Prostate gland (tissue), 2 donors: ENCODE measurements around the gene GPR183. TPM values are rescaled to one million over a fixed set of nuclear protein-coding genes. Genes with fewer than 3 reads are reported as not detected.

Experiments used
- DNase-seq: peaks from one replicate; pipeline ENCODE4 v3.0.0-alpha.2; 2019; ENCODE audit warnings: low spot score
- H3K27ac ChIP-seq, 2 donors: fragments of 200-600 bp; sonication (generic); 2 replicates each; pipeline ENCODE4 v1.5.1; 2017 to 2019
- H3K27me3 ChIP-seq: fragments of 200-600 bp; sonication (generic); replicated peaks from 2 replicates; pipeline ENCODE4 v1.5.1; 2019; ENCODE audit not compliant: insufficient read depth
- H3K36me3 ChIP-seq, 2 donors: fragments of 200-600 bp; sonication (generic); 1 replicate in 1 of 2; 2 replicates in 1 of 2; pipeline versions ENCODE4 v1.5.1 to v1.8.1; 2017 to 2019
- H3K4me1 ChIP-seq: fragments of 200-600 bp; sonication (generic); replicated peaks from 2 replicates; pipeline ENCODE4 v1.5.1; 2019
- H3K4me3 ChIP-seq, 2 donors: fragments of 200-600 bp; sonication (generic); 2 replicates each; pipeline ENCODE4 v1.5.1; 2017 to 2019
- H3K9me3 ChIP-seq: fragments of 200-600 bp; sonication (generic); 2 replicates; pipeline ENCODE4 v1.5.1; 2017
- POLR2A ChIP-seq: fragments of 450-650 bp; IDR thresholded peaks from one replicate; pipeline ENCODE4 v1.6.1; 2016; ENCODE audit warnings: antibody characterized with exemption, mild to moderate bottlenecking
- POLR2AphosphoS5 ChIP-seq: sonication (generic); formaldehyde crosslinking; IDR thresholded peaks from one replicate; pipeline ENCODE4 v1.6.1; 2017; ENCODE audit warnings: antibody characterized with exemption
- WGBS: methylation state at CpG from one replicate; pipeline ENCODE4 v1.1.5; 2018; 5-methylcytosine and 5-hydroxymethylcytosine counted together
- intact Hi-C: fragments of 100-400 bp; cut with DNase I; formaldehyde crosslinking; loops from one replicate; pipeline ENCODE4 v1.14.2; 2022
- total RNA-seq, 2 donors: library from RNA; depleted of rRNA; stranded (reverse); fragments of >200 nt; gene quantifications; one replicate each; pipeline ENCODE4 v1.1.0, GENCODE V29; 2016
- TF ChIP-seq, protein P1 (sequence below), 4 experiments: fragments of 200-600 bp in 2 of 4; fragments of 450-650 bp in 2 of 4; sonication (generic) in 2 of 4; IDR thresholded peaks; 1 replicate in 3 of 4; 2 replicates in 1 of 4; pipeline ENCODE4 v1.5.1; 2016 to 2019; ENCODE audit warnings: antibody characterized with exemption in 4 of 4, mild to moderate bottlenecking in 2 of 4, moderate library complexity in 2 of 4

GPR183 gene
- total RNA-seq, 2 donors from 2014 or later = 2.6 to 3.8 TPM

DNA sequence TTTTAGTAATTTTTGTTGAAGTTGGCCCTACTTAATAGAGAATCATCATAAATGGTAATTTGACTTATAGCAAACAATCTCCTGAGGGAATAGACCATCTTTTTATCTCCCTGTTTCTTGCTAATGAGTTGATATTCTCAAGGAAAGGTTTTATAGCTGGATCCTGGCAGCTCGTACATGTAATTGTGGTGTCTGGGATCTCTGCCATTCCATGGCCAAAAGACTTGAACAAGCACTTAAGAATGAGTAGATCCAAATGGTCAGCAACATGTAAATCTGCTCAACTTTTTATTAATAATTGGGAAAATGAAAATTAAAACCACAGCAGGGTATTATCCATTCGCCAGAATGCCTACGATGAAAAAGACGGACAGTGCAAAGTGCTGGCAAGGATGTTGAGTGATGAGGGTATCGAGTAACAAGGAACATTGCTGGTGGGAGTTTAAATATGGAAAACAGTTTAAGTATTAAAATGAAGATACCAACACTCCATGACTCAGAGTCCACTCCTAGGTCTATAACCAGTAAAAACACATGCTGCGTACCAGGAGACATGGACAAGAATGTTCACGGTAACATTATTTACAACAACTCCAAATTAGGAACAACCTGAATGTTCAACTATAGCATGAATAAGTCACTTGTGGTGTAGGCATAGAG is 43.9 kb downstream of the GPR183 start:
- Histone ChIP-seq H3K9me3 (no peaks in the 10 kb centered on the region), H3K36me3 (no peaks in the 10 kb centered on the region), H3K4me3 (no peak overlapping the region), H3K27ac (no peak overlapping the region), H3K4me1 (no peaks in the 10 kb centered on the region), H3K27me3 (no peaks in the 10 kb centered on the region)
- intact Hi-C loops = no loop called here
- WGBS = 74% methylated on average over 7 of the region's 7 CpGs
- no peak for DNase-seq
- TF ChIP-seq POLR2AphosphoS5 (no peak), POLR2A (no peak)
- TF ChIP-seq, protein P1, sequence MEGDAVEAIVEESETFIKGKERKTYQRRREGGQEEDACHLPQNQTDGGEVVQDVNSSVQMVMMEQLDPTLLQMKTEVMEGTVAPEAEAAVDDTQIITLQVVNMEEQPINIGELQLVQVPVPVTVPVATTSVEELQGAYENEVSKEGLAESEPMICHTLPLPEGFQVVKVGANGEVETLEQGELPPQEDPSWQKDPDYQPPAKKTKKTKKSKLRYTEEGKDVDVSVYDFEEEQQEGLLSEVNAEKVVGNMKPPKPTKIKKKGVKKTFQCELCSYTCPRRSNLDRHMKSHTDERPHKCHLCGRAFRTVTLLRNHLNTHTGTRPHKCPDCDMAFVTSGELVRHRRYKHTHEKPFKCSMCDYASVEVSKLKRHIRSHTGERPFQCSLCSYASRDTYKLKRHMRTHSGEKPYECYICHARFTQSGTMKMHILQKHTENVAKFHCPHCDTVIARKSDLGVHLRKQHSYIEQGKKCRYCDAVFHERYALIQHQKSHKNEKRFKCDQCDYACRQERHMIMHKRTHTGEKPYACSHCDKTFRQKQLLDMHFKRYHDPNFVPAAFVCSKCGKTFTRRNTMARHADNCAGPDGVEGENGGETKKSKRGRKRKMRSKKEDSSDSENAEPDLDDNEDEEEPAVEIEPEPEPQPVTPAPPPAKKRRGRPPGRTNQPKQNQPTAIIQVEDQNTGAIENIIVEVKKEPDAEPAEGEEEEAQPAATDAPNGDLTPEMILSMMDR (IDR thresholded peaks at IDR 0.05) = no peak

DNA sequence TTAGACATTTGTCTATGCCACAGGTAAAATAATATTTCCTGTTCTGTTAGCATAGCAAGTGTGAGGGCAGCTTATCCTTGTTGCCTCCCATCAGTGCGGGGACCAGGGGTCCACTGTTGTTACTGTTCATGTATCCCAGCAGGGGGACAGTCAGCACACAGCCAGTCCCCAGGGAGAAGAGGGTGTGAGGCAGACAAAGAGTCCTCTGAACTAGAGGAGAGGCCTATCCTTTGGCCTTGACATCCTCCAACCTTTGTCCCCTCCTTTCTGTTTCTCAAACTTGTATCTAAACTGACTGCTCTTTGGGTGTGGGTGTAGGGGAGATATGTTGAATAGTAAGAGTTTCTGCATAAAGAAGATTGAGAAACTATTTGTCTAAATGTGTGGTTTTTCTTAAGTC is 46.1 kb downstream of the GPR183 start:
- WGBS = 100% methylated on average over 1 of the region's 1 CpG
- no peaks in the 10 kb centered on the region for H3K4me1 ChIP-seq
- DNase-seq = no peak
- TF ChIP-seq, protein P1 (IDR thresholded peaks at IDR 0.05) = no peak
- H3K9me3 ChIP-seq = no peaks in the 10 kb centered on the region
- no peaks in the 10 kb centered on the region for H3K36me3 ChIP-seq
- H3K27ac ChIP-seq = no peak overlapping the region
- H3K4me3 ChIP-seq = no peak overlapping the region
- H3K27me3 ChIP-seq = no peaks in the 10 kb centered on the region
- intact Hi-C loops = no loop called here

DNA sequence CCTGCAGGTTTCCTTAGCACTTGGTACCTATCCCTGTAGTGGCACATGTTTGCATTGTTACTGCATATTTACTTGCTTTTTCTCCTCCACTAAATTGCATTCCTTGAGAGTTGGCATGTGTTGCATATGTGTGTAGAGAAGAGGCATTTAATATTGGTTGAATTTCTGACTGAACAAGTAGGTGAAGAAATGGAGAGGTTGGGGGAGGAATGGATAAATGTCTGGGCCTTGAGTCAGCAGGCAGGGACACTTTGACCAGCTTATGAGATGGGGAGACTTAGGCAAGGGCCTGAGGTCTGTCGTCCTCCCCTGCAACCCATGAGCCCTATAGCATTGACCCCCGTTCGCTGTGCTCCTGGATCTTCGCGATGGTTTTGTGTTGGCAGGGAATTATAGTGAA is 47.0 kb downstream of the GPR183 start:
- Histone ChIP-seq H3K36me3 (no peaks in the 10 kb centered on the region), H3K9me3 (no peaks in the 10 kb centered on the region), H3K4me1 (no peaks in the 10 kb centered on the region), H3K27me3 (no peaks in the 10 kb centered on the region), H3K4me3 (no peak overlapping the region), H3K27ac (no peak overlapping the region)
- no peak for DNase-seq
- 65% methylated on average over 5 of the region's 5 CpGs for WGBS
- intact Hi-C loops = no loop called here
- TF ChIP-seq POLR2A = no peak

DNA sequence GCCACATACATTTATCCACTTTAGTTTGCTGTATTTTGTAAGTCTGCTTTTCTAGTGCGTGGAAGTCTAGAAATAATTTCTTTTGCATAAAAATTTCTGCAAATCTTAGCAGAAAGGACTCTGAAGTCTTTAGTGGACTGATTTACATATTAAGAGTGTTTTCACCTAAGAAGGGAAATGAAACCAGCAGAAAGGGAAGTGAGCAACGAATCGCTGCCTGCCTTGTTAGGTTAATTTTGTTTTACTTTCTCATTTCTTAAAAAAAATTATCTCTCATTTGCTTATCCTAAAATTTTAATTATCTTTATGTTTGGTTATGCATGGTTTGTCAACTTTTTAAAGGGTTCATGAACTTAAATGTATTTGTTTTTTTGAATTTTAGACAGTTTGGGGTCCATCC is 48.3 kb downstream of the GPR183 start:
- DNase-seq = no peak
- TF ChIP-seq POLR2A (no peak), POLR2AphosphoS5 (no peak)
- TF ChIP-seq, protein P1 (IDR thresholded peaks at IDR 0.05) = no peak
- 83% methylated on average over 3 of the region's 3 CpGs for WGBS
- Histone ChIP-seq H3K4me3 (no peak overlapping the region), H3K36me3 (no peaks in the 10 kb centered on the region), H3K27ac (no peak overlapping the region), H3K4me1 (no peaks in the 10 kb centered on the region), H3K27me3 (no peaks in the 10 kb centered on the region), H3K9me3 (no peaks in the 10 kb centered on the region)
- intact Hi-C loops = no loop called here

DNA sequence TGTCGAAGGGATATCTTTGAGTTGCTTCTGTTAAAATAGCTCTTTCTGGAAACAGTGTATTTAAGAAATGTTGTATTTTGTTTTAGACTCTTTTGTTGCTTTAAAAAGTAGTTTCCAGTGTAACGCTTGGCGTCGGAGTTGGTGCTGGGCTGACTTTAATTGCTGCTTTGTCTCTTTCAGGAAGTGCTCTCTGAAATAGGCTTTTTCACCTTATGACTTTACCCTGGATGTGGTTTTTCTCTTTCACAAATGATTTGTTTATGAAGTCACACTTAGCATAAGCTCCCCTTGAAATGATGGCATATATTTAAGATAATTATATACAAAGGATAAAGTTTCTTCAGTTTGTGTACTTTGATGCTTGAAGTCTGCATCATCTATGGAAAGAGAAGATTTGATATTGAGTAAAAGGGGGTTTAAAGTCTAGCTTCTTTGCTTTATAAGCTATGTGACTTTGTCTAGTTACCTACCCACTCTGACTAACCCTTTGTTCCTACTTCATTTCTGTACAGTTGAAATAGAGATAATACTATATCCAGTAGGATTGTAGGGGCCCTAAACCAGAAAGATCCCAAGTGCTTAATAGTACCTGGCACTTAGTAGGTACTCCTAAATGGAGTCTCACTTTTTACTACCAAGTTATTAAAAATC is 48.9 kb downstream of the GPR183 start, which contains the start of gene GPR18:
GPR18 (minus strand) TSS at position 170 of the 651 bp plus-strand sequence. CDS start 2,507 bp downstream, outside the sequence.
- Histone ChIP-seq H3K36me3 (no peaks in the 10 kb centered on the region), H3K9me3 (no peaks in the 10 kb centered on the region), H3K4me1 (no peaks in the 10 kb centered on the region), H3K4me3 (no peak within 1 kb of the TSS), H3K27ac (no peak within 1 kb of the TSS), H3K27me3 (no peaks in the 10 kb centered on the region)
- DNase-seq = no peak
- 88% methylated on average over 4 of the region's 4 CpGs for WGBS
- intact Hi-C loops = no loop called here
- no peak for TF ChIP-seq POLR2AphosphoS5
- no peak for TF ChIP-seq POLR2A
- TF ChIP-seq, protein P1 (IDR thresholded peaks at IDR 0.05) = no peak
